Measurements from ENCODE around the gene USP37. TPM values are rescaled to one million over a fixed set of nuclear protein-coding genes. Genes with fewer than 3 reads are reported as not detected.
"Not testable (repeated sequence)": the region's sequence is repeated elsewhere in the genome, so short reads cannot be mapped to it uniquely, and the experiment has no call there.

Gene USP37
- total RNA-seq, 2 experiments from 2014 or later: 27.4 to 30.5 TPM

GRCh38 chr2:218536804-218537494 is 31.2 kb downstream of the USP37 start:
- no peak overlapping the region for H3K27ac Mint-ChIP-seq
- H3K9me3 Mint-ChIP-seq: no peaks in the 10 kb centered on the region
- POLR2A ChIA-PET: no interaction called here
- H3K27me3 Mint-ChIP-seq: no peaks in the 10 kb centered on the region
- DNase-seq: no peak
- no peaks in the 10 kb centered on the region for H3K4me1 Mint-ChIP-seq
- peaks cover 41% of the 10 kb centered on the region for H3K36me3 Mint-ChIP-seq (ENCODE audit: low read depth)
- CTCF ChIA-PET: no interaction called here
- no peak overlapping the region for H3K4me3 Mint-ChIP-seq

- CTCF ChIA-PET: no interaction called here
Observed at GRCh38 chr2:218529990-218530389, 38.2 kb downstream of the USP37 start.

GRCh38 chr2:218528409-218528808 is 39.7 kb downstream of the USP37 start:
- DNase-seq, H3K4me1 Mint-ChIP-seq, H3K9me3 Mint-ChIP-seq, POLR2A ChIA-PET, H3K4me3 Mint-ChIP-seq, H3K27me3 Mint-ChIP-seq, H3K27ac Mint-ChIP-seq: not testable (repeated sequence)
- peaks cover 76% of the 10 kb centered on the region for H3K36me3 Mint-ChIP-seq (ENCODE audit: low read depth)
- CTCF ChIA-PET: interaction anchor here (0.5 to 0.9 kb wide), 4 partner anchors 12 to 123 kb away, joined by 3 to 5 read pairs (median 4); no protein-coding TSS in a partner anchor

More at GRCh38 chr2:218529990-218530389, 38.2 kb downstream of the USP37 start:
- peaks cover 4% of the 10 kb centered on the region for H3K9me3 Mint-ChIP-seq
- H3K27ac Mint-ChIP-seq: no peak overlapping the region
- no peak for DNase-seq
- H3K27me3 Mint-ChIP-seq: no peaks in the 10 kb centered on the region
- H3K4me1 Mint-ChIP-seq: no peaks in the 10 kb centered on the region
- H3K4me3 Mint-ChIP-seq: no peak overlapping the region
- POLR2A ChIA-PET: no interaction called here
- peaks cover 68% of the 10 kb centered on the region for H3K36me3 Mint-ChIP-seq (ENCODE audit: low read depth)

GRCh38 chr2:218523651-218524050 is 44.5 kb downstream of the USP37 start:
- H3K27me3 Mint-ChIP-seq: no peaks in the 10 kb centered on the region
- DNase-seq: no peak
- ChIA-PET POLR2A (no interaction called here), CTCF (interaction anchor here (1.2 kb wide), 1 partner anchor 44 kb away, joined by 4 read pairs; no protein-coding TSS in a partner anchor)
- no peak overlapping the region for H3K4me3 Mint-ChIP-seq
- peaks cover 61% of the 10 kb centered on the region for H3K36me3 Mint-ChIP-seq (ENCODE audit: low read depth)
- H3K27ac Mint-ChIP-seq: no peak overlapping the region
- peaks cover 5% of the 10 kb centered on the region for H3K9me3 Mint-ChIP-seq
- H3K4me1 Mint-ChIP-seq: peaks cover 11% of the 10 kb centered on the region

GRCh38 chr2:218518876-218519275 is 49.3 kb downstream of the USP37 start:
- H3K27me3 Mint-ChIP-seq: no peaks in the 10 kb centered on the region
- no peak overlapping the region for H3K27ac Mint-ChIP-seq
- no peak for DNase-seq
- H3K9me3 Mint-ChIP-seq: peaks cover 2% of the 10 kb centered on the region
- peaks cover 42% of the 10 kb centered on the region for H3K4me1 Mint-ChIP-seq
- ChIA-PET POLR2A (no interaction called here), CTCF (no interaction called here)
- H3K36me3 Mint-ChIP-seq (ENCODE audit: low read depth): peaks cover 49% of the 10 kb centered on the region
- H3K4me3 Mint-ChIP-seq: no peak overlapping the region

- no peak for DNase-seq
- no peaks in the 10 kb centered on the region for H3K9me3 Mint-ChIP-seq
- no peaks in the 10 kb centered on the region for H3K27me3 Mint-ChIP-seq
- ChIA-PET CTCF (interaction anchor here (1.0 to 2.0 kb wide), 2 partner anchors 8 to 12 kb away, joined by 5 to 7 read pairs; no protein-coding TSS in a partner anchor), POLR2A (no interaction called here)
- H3K36me3 Mint-ChIP-seq (ENCODE audit: low read depth): peaks cover 43% of the 10 kb centered on the region
- H3K4me1 Mint-ChIP-seq: peaks cover 44% of the 10 kb centered on the region
- no peak overlapping the region for H3K27ac Mint-ChIP-seq
- no peak overlapping the region for H3K4me3 Mint-ChIP-seq
Observed at GRCh38 chr2:218517434-218518206, 50.5 kb downstream of the USP37 start.

GRCh38 chr2:218516614-218517013 is 51.5 kb downstream of the USP37 start:
- H3K27ac Mint-ChIP-seq: peak overlapping the region; percentile 51
- H3K9me3 Mint-ChIP-seq: no peaks in the 10 kb centered on the region
- ChIA-PET POLR2A (no interaction called here), CTCF (interaction anchor here (1.0 to 2.0 kb wide), 3 partner anchors 9 to 12 kb away, joined by 4 to 7 read pairs (median 5); no protein-coding TSS in a partner anchor)
- peaks cover 46% of the 10 kb centered on the region for H3K4me1 Mint-ChIP-seq
- H3K36me3 Mint-ChIP-seq (ENCODE audit: low read depth): peaks cover 43% of the 10 kb centered on the region
- peak; percentile 21 for DNase-seq
- H3K4me3 Mint-ChIP-seq: no peak overlapping the region
- no peaks in the 10 kb centered on the region for H3K27me3 Mint-ChIP-seq

GRCh38 chr2:218513676-218514075 is 54.5 kb downstream of the USP37 start:
- H3K4me3 Mint-ChIP-seq: no peak overlapping the region

GRCh38 chr2:218508299-218508698 is 59.9 kb downstream of the USP37 start:
- no peak for DNase-seq
- H3K27ac Mint-ChIP-seq: peak overlapping the region; percentile 31
- H3K4me3 Mint-ChIP-seq: no peak overlapping the region
- H3K9me3 Mint-ChIP-seq: no peaks in the 10 kb centered on the region
- peaks cover 31% of the 10 kb centered on the region for H3K36me3 Mint-ChIP-seq (ENCODE audit: low read depth)
- CTCF ChIA-PET: no interaction called here
- peaks cover 23% of the 10 kb centered on the region for H3K4me1 Mint-ChIP-seq
- POLR2A ChIA-PET: no interaction called here
- no peaks in the 10 kb centered on the region for H3K27me3 Mint-ChIP-seq

More at GRCh38 chr2:218513676-218514075, 54.5 kb downstream of the USP37 start:
- Mint-ChIP-seq H3K36me3 (ENCODE audit: low read depth) (peaks cover 33% of the 10 kb centered on the region), H3K4me1 (peaks cover 43% of the 10 kb centered on the region), H3K9me3 (no peaks in the 10 kb centered on the region), H3K27me3 (no peaks in the 10 kb centered on the region), H3K27ac (peak overlapping the region; percentile 19)
- ChIA-PET POLR2A (no interaction called here), CTCF (interaction anchor here (1.0 kb wide), 1 partner anchor 12 kb away, joined by 3 read pairs; no protein-coding TSS in a partner anchor)
- no peak for DNase-seq

- ChIA-PET CTCF (interaction anchor here (1.0 to 1.5 kb wide), 3 partner anchors 11 to 27 kb away, joined by 3 to 7 read pairs (median 7); no protein-coding TSS in a partner anchor), POLR2A (no interaction called here)
- Mint-ChIP-seq H3K27ac (peak overlapping the region; percentile 32), H3K27me3 (no peaks in the 10 kb centered on the region), H3K36me3 (ENCODE audit: low read depth) (peaks cover 47% of the 10 kb centered on the region), H3K9me3 (no peaks in the 10 kb centered on the region), H3K4me1 (peaks cover 20% of the 10 kb centered on the region), H3K4me3 (no peak overlapping the region)
- DNase-seq: no peak
Observed at GRCh38 chr2:218505754-218506371, 62.3 kb downstream of the USP37 start.

- no peak overlapping the region for H3K27ac Mint-ChIP-seq
- H3K4me3 Mint-ChIP-seq: no peak overlapping the region
- no peaks in the 10 kb centered on the region for H3K9me3 Mint-ChIP-seq
- POLR2A ChIA-PET: interaction anchor here (0.7 kb wide), 1 partner anchor 147 kb away, joined by 3 read pairs; no protein-coding TSS in a partner anchor
- no peak for DNase-seq
- peaks cover 45% of the 10 kb centered on the region for H3K36me3 Mint-ChIP-seq (ENCODE audit: low read depth)
- CTCF ChIA-PET: interaction anchor here (1.2 to 2.0 kb wide), 2 partner anchors 9 to 21 kb away, joined by 4 to 9 read pairs; no protein-coding TSS in a partner anchor
- H3K4me1 Mint-ChIP-seq: no peaks in the 10 kb centered on the region
- no peaks in the 10 kb centered on the region for H3K27me3 Mint-ChIP-seq
Observed at GRCh38 chr2:218501665-218502064, 66.5 kb downstream of the USP37 start.

- no peak overlapping the region for H3K27ac Mint-ChIP-seq
- H3K4me1 Mint-ChIP-seq: no peaks in the 10 kb centered on the region
- H3K36me3 Mint-ChIP-seq (ENCODE audit: low read depth): peaks cover 38% of the 10 kb centered on the region
- DNase-seq: no peak
- no peaks in the 10 kb centered on the region for H3K9me3 Mint-ChIP-seq
- ChIA-PET CTCF (interaction anchor here (0.6 to 2.0 kb wide), 2 partner anchors 8 to 28 kb away, joined by 3 to 9 read pairs; no protein-coding TSS in a partner anchor), POLR2A (no interaction called here)
- no peaks in the 10 kb centered on the region for H3K27me3 Mint-ChIP-seq
- H3K4me3 Mint-ChIP-seq: no peak overlapping the region
Observed at GRCh38 chr2:218500501-218501060, 67.6 kb downstream of the USP37 start.

Data from activated CD4-positive, alpha-beta T cell treated with anti-CD3 and anti-CD28 coated beads, Interleukin-2, amount 10 ng/mL, durations not matched to agents 7 days and 5 days (primary cell).